Measurements from ENCODE around the gene ZNF729.
"Not testable (repeated sequence)": the region's sequence is repeated elsewhere in the genome, so short reads cannot be mapped to it uniquely, and the experiment has no call there.

Gene ZNF729

DNA sequence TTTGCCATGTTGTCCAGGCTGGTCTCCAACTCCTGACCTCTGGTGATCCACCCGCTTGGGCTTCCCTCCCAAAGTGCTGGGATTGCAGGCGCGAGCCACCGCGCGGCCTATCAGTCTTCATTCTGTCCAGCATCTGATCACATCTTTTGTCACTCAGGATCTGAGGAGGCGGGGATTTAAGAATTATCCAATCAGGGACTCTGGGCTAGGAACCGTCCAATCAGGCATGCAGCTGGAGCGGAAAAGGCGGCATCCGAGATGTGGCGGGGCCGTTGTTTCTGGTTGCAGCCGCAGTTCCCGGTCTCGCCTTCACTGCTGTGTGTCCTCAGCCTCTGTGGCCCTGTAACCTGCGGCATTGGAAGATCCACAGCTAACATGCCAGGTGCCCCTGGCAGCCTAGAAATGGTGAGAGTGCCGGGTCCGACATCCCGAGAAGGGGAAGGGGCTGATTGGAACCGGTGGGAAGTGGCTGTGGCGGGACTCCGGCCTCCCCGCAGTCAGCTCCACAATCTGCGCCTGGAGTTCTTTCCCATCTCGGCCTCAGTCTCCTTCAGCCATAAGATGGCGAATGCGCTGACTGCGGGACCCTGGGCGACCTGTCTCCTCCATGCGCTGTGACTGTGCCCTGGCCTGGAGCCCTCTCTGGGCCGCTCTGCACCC, at the start of gene ZNF729:
TSS of gene ZNF729 (plus strand) at position 291 of the 660 bp plus-strand sequence. CDS start at position 376, 85 bp downstream.
- no peak for DNase-seq

DNA sequence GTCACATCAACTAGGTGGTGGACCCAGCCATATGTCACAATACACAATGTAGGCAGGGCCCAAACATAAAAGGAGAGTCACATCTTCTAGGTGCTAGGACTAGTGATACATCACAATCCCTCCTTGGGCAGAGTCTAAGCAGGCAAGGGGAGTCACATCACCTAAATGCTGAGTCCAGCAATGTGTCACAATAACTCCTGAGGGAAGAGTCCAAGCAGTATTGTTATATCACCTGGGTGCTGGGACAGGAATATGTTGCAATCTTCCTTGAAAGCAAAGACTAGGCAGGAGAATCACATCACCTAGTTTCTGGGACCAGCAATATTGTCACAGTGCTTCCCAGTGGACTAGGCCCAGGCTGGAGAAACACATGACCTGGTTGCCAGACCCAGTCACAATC, 29.4 kb upstream of the ZNF729 start:
- DNase-seq, result no peak

DNA sequence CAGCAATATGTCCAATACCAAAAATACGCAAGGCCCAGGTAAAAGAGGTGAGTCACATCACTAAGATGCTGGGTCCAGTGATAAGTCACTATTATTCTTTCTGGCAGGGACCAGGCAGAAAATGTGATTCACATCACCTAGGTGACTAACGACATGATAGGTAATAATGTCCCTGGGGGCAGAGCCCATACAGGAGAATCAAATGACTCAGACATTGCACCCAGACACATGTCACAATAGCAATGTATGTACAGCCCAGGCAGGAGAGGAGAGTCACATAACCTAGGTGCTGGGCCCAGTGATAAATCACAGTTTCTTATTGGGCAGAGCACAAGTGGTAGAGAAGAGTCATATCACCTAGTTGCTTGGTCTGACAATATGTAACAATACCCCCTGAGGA, 28.9 kb upstream of the ZNF729 start:
- DNase-seq, result no peak

DNA sequence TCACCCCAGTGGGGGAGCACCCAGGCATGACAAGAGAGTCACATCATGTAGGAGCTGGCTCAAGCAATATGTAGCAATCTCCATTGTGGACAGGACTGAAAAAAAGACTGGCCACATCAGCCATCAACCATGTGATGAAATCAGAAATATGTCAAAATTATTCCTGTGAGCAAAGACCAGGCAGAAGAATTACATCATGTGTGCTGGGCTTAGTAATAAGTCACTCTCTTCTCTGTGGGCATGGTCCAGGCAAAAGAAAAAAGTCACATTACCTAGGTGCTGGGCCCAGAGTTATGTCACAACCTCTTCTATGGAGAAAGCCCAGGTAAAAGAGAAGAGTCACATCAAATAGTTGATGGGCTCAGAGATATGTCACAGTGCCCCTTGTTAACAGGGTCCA, 28.3 kb upstream of the ZNF729 start:
- DNase-seq, result no peak

DNA sequence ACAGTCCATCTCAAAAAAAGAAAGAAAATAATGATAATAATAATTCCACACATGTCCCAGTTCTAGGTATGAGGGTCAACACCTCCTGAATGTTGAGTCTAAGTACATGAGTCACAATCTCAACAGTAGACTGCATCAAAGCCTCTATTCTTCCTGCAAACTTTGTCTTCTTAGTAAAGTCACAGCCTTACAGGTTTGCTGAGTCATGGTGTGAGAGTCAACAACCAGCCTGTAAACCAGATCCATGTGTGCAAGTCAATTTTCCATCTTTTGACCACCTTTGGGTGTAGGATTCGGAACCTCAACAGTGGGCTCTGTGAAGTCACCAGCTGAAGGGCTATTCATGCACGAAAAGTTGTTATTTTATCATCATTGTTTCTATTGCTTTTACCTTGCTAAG, 25.7 kb upstream of the ZNF729 start:
- DNase-seq, result no peak

DNA sequence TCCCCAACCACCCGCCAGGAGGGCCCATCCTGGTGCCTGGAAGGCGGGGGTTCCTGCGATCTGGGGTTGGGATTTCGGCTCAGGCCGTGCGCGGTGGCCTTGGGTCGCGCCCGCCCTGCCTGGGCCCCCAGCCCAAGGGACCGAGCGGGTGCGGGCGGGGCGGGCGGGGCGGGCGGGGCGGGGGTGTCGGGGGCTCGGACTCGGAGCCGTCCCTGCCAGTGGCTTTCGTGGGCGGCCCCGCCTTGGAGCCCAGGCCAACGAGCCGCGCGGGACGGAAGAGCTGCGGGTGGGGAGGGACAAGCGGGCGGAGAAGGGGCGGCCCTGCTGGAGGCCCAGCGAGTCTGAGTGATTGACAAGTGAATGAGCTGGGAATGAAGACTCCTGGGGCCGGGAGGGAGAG, 24.6 kb upstream of the ZNF729 start:
- no peak for DNase-seq

DNA sequence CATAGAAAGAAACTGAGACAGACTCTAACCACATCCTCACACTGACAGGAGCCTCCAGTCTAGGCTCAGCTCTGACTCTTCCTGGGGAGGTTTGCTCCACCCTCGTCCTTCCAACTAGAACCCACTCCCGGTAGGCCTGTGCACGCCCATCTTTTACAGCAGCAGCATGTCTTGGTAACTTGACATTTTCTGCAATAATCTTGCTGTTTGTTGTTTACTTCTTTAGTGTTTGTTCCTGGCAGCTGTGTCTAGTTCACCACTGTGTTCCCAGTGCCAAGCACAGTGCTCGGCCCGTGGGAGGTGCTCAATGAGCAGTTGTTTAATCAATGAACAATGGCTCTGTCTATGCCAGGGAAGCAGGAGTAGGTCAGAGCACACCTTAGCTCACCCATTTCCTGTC, 23.1 kb upstream of the ZNF729 start:
- DNase-seq, result no peak

DNA sequence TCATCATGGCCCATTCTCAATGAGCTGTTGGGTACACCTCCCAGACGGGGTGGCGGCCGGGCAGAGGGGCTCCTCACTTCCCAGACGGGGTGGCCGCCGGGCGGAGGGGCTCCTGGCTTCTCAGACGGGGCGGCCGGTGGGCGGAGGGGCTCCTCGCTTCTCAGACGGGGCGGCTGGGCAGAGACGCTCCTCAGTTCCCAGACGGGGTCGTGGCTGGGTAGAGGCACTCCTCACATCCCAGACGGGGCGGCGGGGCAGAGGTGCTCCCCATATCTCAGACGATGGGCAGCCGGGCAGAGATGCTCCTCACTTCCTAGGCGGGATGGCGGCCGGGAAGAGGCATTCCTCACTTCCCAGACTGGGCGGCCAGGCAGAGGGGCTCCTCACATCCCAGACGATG, 35.3 kb downstream of the ZNF729 start:
- DNase-seq, result not testable (repeated sequence)

DNA sequence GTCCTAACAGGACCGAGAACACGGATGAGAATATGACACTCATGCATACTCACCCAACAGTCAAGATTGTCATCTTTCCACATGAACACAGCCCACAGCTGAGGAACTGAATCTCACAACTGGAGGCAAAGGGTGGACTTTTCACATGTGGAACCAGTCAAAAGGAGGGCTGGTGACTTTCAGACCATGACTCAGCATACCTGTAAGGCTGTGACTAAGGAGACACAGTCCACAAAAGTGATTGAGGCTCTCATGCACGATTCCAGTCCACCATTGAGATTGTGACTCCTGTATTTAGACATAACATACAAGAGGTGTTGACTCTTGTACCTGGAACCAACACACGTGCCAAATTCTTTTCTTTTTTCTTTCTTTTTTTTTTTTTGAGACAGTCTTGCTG, 40.0 kb downstream of the ZNF729 start:
- no peak for DNase-seq

DNA sequence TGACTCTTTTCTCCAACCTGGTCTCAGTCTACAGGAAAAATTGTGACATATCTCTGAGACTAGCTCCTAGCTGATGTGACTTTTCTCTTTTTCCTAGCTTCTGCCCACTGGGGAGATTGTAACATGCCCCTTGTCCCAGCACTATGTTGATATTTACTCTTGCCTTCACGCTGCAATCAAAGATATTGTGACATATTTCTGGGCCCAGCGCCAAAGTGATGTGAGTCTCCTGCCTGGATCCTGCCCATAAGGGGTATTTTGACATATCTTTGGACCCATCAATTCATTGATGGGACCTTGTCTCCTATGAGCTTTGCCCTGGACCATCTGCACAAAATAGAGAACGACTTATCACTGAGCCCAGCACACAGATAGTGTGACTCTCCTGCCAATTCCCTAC, 41.1 kb downstream of the ZNF729 start:
- DNase-seq, result no peak

DNA sequence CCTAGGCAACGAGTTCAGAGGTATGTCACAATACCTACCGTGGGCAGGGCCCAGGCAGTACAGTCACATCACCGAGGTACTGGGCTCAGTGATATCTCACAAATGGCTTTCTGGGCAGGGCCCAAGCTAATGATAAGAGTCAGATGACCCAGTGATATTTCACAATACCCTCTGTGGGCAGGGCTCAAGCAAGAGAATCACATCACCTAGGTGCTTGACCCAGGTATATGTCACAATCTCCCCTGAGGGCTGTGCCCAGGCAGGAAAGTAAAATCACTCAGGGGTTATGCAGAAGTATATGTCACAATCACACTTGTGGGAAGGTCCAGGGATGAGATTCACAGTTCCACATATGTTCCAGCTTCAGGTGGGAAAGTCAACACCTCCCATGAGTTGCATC, 45.3 kb downstream of the ZNF729 start:
- DNase-seq, result no peak

DNA sequence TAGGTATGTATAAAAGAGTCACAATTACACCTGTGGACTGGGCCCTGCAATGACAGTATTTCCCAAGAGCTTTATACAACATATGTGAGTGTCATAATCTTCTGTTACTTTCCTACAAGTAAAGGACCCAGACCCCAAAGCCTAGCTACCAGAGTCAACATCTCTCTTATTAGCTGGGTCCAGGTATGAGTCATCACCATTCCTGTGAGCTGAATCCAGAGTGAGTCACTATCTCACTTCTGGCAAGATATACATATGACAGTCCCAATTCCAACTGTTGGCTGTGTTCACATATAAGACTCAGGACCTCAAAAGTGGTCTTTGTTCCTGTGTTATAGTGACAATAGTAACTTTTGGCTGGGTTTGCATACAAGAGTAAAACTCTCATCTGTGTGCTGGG, 46.7 kb downstream of the ZNF729 start:
- no peak for DNase-seq

DNA sequence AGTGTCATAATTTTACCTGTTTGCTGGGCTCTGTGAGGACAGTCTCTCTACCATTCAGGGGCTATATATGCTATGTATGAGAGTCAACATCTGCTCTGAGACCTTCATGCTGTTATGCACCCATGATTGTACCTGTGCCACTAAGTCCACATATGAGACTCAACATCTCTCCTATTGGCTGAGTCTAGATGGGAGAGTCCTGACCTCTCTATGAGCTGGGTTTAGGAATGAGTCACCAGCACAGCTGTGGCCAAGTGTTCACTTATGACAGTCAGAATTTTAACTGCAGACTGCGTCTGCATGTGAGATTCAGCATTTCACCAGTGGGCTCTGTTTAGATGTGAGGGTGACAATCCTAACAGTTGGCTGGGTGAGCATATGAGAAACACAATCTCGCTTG, 49.5 kb downstream of the ZNF729 start:
- no peak for DNase-seq

DNA sequence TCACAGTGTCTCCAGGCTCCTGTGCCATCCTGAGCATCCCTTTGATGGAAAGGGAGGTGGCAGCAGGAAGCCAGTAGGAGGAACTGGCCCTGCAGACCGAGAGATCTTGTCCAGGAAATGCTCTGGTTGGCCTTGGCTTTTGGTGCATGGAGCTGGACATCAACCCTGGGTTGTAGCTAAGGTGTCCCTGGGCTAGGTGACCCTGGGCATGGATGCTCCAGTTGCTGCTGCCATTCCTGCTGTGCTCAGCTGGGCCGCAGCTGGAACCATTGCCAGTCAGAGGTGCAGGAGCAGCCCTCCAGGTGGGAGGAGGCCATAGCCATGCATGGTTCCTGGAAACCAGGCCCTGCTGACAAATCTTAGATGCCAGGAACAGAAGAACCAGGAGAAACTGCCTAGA, 68.4 kb downstream of the ZNF729 start:
- no peak for DNase-seq

All from NCI-H146 (cell line).